HL-60 (cell line): Measurements from ENCODE around the gene GEN1.
A peak's percentile ranks its signal among the peaks of the same experiment; 100 is the strongest.

Experiments used
- DNase-seq, 2 experiments: peaks; one replicate each; pipeline ENCODE4 v3.0.0-alpha.2; 2010 to 2020; ENCODE audit warnings: low read depth in 1 of 2, low spot score in 1 of 2
- H3K27ac ChIP-seq: fragments of 250-450 bp; sonication (Bioruptor Pico); replicated peaks from 2 replicates; pipeline ENCODE4 v1.5.1; 2020; ENCODE audit warnings: mild to moderate bottlenecking, moderate library complexity
- H3K27me3 ChIP-seq: fragments of 250-450 bp; sonication (Bioruptor Pico); 2 replicates; pipeline ENCODE4 v1.5.1; 2021; ENCODE audit warnings: mild to moderate bottlenecking, moderate library complexity; ENCODE audit not compliant: insufficient read depth, poor library complexity, severe bottlenecking
- H3K4me3 ChIP-seq: replicated peaks from 2 replicates; pipeline ENCODE4 v1.5.1; 2011; ENCODE audit warnings: mild to moderate bottlenecking, control low read depth, low read length; ENCODE audit not compliant: insufficient read depth
- CTCF ChIP-seq: IDR thresholded peaks from one replicate; pipeline ENCODE4 v1.5.1; 2011; ENCODE audit warnings: low read length, control low read depth, inconsistent platforms; ENCODE audit not compliant: insufficient read depth
- GABPA ChIP-seq: IDR thresholded peaks from 2 replicates; pipeline ENCODE4 v1.6.1; 2012; ENCODE audit warnings: low read depth
- POLR2AphosphoS5 ChIP-seq: IDR thresholded peaks from 2 replicates; pipeline ENCODE4 v1.6.1; 2012; ENCODE audit warnings: low read depth
- REST ChIP-seq: IDR thresholded peaks from 2 replicates; pipeline ENCODE4 v1.6.1; 2012; ENCODE audit warnings: low read depth; ENCODE audit not compliant: insufficient replicate concordance
- SPI1 ChIP-seq: IDR thresholded peaks from 2 replicates; pipeline ENCODE4 v1.6.1; 2012; ENCODE audit warnings: low read depth, mild to moderate bottlenecking, borderline replicate concordance
- long read RNA-seq: library from polyadenylated mRNA; unstranded; transcript quantifications from one replicate; pipeline ENCODE4 v2.0.0, GENCODE V29; 2020

The GEN1 gene
- long read RNA-seq, full-length matches to known transcripts, result 14 of 29 reads
- long read RNA-seq, partial matches to known transcripts, result 3 of 29 reads
- long read RNA-seq, other reads (novel, unspliced or antisense), result 12 of 29 reads

GRCh38 chr2:17753803-17754663 lies at the start of gene GEN1, which contains the start of gene SMC6:
Gene GEN1, plus strand, starts transcription at chr2:17754138. Its CDS starts 5,806 bp downstream, at chr2:17759944.
Gene SMC6, minus strand, starts transcription at chr2:17753810. Its CDS starts 7,864 bp downstream, at chr2:17745946.
- H3K4me3 ChIP-seq, result peak within 1 kb of the TSS; percentile 73
- DNase-seq, result peak; percentile 73 to 88
- H3K27me3 ChIP-seq, result no peaks in the 10 kb centered on the region
- H3K27ac ChIP-seq, result peak within 1 kb of the TSS; percentile 99
- no peak for TF ChIP-seq REST
- TF ChIP-seq SPI1, result no peak
- 0 out of 2 replicates have a peak, but pooled peaks have one; percentile 34 for TF ChIP-seq POLR2AphosphoS5
- peak; percentile 79 for TF ChIP-seq GABPA
- TF ChIP-seq CTCF, result no peak

GRCh38 chr2:17706845-17707244 lies 47.1 kb upstream of the GEN1 start:
- DNase-seq, result no peak
- H3K27me3 ChIP-seq, result no peaks in the 10 kb centered on the region
- no peak for TF ChIP-seq CTCF
- TF ChIP-seq REST, result no peak
- no peak for TF ChIP-seq POLR2AphosphoS5
- no peak for TF ChIP-seq GABPA
- TF ChIP-seq SPI1, result no peak
- no peak overlapping the region for H3K4me3 ChIP-seq
- no peak overlapping the region for H3K27ac ChIP-seq

GRCh38 chr2:17708501-17708900 lies 45.4 kb upstream of the GEN1 start:
- Histone ChIP-seq H3K27ac (no peak overlapping the region), H3K27me3 (no peaks in the 10 kb centered on the region), H3K4me3 (no peak overlapping the region)
- TF ChIP-seq SPI1 (no peak), POLR2AphosphoS5 (no peak), CTCF (no peak), GABPA (no peak), REST (no peak)
- DNase-seq, result no peak
